HG02852 (cell line): Measurements from ENCODE around the gene CHST12.

Experiments used
- ATAC-seq: cut with Tn5 transposase; IDR thresholded peaks from one replicate; pipeline ENCODE4 v1.9.1; 2021; ENCODE audit warnings: mild to moderate bottlenecking, moderate library complexity; ENCODE audit not compliant: unreplicated experiment

CHST12 gene

GRCh38 chr7:2403014-2403717, at the start of gene CHST12:
TSS of gene CHST12 (plus strand) at chr7:2403611. CDS start at chr7:2432640, 29,029 bp downstream.
- ATAC-seq = peak; percentile 32

DNA sequence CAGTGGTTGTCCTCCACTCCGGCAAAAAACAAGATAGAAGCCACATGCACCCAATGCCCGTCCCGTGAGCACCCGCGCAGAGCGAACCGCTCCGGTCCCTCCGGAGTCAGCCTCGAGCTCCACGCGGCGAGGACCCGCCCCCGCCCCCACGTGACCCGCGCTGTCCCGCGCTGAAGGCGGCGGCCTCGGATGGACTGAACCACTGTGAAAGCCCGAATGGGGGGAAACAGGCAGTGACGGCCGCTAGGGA, 49.5 kb upstream of the CHST12 start:
- peak; percentile 50 for ATAC-seq

DNA sequence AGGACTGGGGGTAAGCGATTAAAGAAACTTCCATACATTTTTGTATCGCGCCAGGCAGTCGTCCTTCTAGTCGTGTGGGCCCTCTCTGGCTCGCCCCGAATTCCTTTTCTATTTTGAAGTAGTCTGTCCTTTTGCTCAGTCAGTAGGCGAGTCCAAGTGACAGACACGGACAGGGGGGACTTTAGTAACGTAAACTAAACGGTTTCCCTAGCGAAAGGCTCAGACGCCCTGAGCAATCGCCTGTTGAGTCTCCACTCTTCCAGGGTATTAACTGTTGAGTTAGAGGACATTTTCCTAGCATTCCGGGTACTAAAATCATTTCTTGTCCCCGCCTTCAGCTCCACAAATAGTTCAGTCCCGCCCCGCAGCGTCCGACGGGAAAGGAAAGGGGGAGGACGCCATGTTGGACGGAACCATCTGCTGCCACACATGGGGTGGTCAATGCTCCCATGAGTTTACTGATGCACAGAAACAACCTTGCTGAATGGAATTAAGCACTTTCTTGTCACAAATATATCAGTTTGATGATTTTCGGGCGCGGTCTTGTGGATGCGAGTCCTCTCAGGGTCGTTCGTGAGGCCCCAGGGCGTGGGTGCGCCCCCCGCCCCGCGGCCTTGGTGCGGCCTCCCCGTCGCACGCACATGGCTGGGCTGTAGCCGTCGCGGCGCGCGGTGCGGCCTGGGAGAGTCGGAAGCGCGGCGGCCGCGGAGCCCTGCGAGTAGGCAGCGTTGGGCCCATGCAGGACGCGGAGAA, 49.0 kb upstream of the CHST12 start, which contains the start of gene EIF3B:
Gene EIF3B, plus strand, starts transcription at position 642 of the 753 bp plus-strand sequence. Its CDS starts 95 bp downstream, at position 737.
- peak; percentile 80 for ATAC-seq

- peak; percentile 8 for ATAC-seq
These were observed 48.3 kb upstream of the CHST12 start for GRCh38 chr7:2354939-2355704.

- ATAC-seq = no peak
These were observed 47.8 kb upstream of the CHST12 start for GRCh38 chr7:2355705-2356008.

DNA sequence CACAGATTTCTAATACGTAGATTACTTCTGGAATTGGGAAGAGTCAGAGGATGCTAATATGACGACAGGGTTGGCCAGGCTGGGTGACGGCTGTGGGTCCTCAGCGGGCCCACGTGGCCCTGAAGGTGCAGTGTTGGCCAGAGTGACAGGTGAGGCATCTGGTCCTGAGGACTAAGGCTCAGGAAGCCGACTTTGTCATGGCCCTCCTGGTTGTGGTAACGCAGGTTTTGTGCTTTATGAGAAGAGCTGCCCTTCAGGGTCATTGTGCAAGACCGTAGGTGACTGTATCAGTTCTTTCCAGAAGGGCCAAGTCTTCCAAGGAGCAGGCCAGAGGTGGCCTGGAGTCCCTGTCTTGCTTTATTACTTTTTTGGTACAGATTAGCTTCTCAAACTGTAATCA, 46.2 kb upstream of the CHST12 start:
- ATAC-seq = no peak

DNA sequence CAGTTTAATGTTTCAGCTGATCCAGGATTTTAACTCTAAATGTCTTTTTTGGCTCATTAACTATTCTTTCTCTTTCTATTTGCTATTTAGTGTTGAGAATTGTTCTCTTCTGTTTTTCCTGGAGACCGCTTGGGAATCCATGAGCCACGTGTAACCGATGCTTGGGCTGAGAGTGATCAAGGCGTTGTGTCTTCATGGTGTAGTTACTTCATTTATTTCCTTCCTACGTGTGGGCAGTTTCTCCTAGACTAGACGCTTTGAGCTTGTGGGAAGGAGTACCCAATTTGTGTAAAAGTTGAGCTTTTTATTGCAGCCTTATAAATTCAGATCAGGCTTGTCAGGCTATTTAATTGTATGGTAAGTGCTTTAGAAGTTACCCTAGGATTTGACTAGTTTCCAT, 45.8 kb upstream of the CHST12 start:
- ATAC-seq = no peak

- ATAC-seq = no peak
These were observed 44.4 kb upstream of the CHST12 start for GRCh38 chr7:2358968-2359527.

DNA sequence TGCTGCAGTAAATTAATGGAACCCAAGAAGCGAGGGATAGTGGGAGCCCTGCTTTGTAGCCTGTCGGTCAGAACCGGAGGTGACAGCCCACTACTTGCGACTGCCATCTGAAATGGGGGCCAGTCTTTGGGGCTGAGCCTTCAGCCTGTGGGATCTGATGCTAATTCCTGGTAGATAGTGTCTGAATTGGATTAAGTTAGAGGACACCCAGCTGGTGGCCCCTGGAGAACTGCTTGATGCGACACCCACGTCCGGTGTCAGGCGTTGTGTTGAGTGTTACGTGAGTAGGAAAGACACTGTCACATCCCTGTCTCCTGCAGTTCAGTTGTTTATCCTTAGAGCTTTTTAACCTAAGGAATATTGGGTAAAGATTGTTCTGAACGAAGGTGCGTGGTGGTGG, 43.8 kb upstream of the CHST12 start:
- ATAC-seq = no peak

- no peak for ATAC-seq
These were observed 42.6 kb upstream of the CHST12 start for GRCh38 chr7:2360796-2361195.

GRCh38 chr7:2362385-2363088, 40.9 kb upstream of the CHST12 start:
- ATAC-seq = no peak

DNA sequence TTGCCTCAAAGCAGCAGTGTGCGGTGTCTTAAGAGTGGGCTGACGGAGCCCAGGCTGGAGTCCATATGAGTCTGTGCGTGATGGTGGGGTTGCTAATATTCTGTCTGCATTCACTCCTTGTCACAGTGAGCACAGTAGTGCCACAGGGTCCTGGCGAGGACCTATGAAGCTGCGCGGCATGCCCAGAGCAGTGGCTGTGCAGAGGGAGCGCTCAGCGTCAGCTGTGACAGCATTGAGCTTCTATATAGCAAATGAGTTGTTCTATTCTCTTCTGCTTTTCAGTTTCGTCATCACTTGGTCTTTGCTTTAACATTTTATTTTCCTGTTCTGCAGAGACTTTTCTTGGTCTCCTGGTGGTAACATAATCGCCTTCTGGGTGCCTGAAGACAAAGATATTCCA, 34.3 kb upstream of the CHST12 start:
- no peak for ATAC-seq

- no peak for ATAC-seq
These were observed 32.1 kb upstream of the CHST12 start for GRCh38 chr7:2371329-2371728.

DNA sequence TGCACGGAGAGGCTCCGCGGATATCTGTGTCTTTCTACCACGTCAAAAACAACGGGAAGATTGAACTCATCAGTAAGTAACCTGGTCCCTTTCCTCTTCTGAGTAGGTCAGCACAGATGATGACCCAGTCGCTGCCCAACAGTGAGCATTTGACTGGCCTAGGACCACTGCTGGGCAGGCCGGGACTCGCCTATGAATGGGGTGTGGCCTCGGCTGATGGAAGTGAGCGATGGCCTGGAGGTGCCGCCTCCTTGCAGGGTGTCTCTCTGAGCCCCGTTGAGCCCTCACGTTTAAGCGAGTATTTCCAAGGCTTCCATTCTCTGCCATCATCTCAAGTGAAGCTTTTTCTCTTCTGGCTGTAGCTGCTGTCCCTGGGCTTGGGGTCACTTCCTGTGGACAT, 30.7 kb upstream of the CHST12 start:
- no peak for ATAC-seq

DNA sequence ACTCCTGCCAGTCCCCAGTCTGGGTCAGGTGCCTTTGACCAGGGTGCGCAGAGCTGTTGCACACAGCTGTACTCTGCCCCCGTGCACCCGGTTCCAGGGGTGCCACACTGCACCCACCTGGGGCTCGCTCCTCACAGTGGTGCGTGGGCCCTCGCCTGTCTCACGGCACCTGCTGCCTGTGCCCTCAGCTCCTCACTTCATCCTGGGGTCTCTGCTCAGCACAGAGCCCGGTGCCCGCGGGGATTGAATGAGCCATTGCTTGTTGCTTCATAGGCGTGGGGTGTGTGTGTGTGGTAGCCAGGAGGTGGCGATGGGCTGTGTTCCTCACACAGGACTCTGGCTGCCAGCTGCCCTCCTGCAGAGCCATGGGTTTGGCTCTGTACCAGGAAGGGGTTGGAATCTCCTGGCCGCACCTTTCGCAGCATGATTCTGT, 30.3 kb upstream of the CHST12 start:
- ATAC-seq = no peak

DNA sequence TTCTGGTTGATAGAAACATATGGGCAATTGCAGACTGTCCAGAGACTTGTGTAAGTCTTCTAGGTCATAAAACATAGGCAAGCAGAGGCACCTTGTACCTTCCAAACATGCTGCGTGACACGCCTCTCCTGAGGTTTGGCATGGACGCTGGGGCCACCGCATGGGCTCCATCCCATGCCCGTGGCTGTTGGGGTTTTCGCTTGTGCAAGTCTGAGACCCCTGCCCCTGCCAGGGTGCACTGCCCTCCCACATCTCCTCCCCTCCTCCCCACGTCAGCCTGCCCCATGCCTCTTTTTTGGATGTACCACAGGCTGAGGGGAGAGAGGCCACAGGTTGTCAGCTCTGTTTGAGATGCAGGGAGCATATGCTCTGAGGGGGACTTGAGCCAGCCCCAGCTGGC, 29.8 kb upstream of the CHST12 start:
- ATAC-seq = no peak

DNA sequence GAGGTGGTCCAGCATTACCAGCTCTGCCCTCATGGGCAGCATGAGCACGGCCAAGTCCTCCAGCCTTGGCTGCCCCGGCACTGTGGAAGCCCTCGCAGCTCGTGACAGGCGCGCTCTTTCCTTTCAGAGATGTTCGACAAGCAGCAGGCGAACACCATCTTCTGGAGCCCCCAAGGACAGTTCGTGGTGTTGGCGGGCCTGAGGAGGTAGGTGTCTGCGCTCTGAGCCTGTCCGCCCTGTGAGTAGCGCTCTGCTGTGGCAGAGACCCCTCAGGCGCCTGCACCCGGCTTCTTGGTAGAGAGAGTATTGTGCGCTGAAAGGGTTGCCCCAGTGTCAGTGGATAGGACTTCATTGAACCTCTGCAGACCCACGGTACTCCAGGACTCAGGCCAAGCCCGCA, 29.0 kb upstream of the CHST12 start:
- no peak for ATAC-seq

- ATAC-seq = no peak
These were observed 28.3 kb upstream of the CHST12 start for GRCh38 chr7:2374830-2375728.

GRCh38 chr7:2376351-2377154, 26.9 kb upstream of the CHST12 start:
- no peak for ATAC-seq
